ENCODE measurements around the gene INTS3. TPM values are rescaled to one million over a fixed set of nuclear protein-coding genes. Genes with fewer than 3 reads are reported as not detected.
A peak's percentile ranks its signal among the peaks of the same experiment; 100 is the strongest.

The INTS3 gene
- total and polyA plus RNA-seq, 9 of the 15 experiments (the other 6 are each of a cell fraction or from before 2014, with no cell fraction given): 6.3 to 24.1 (median 14.3) TPM

GRCh38 chr1:153799016-153799415 lies 71.2 kb downstream of the INTS3 start (continued):
- TF ChIP-seq STAT6 (CRISPR knock-in tag; IDR thresholded peaks at IDR 0.05) (no peak), ELF4 (CRISPR knock-in tag; IDR thresholded peaks at IDR 0.05) (no peak)

- CTCF ChIA-PET (ENCODE audit: low intra/inter-chr PET ratio): no interaction called here
- no peak overlapping the region for H2AFZ ChIP-seq (ENCODE audit: low read depth, low read length)
- in situ Hi-C loops (cut with MboI) (loop anchor here (5.0 kb wide), 1 partner anchor 187 kb away; the partner anchor contains the start of gene RAB13), intact Hi-C loops (cut with micrococcal nuclease) (loop anchor here (5.0 kb wide), 2 partner anchors 122 to 167 kb away; partner anchors contain the start of genes CREB3L4 and GATAD2B)
- WGBS (ENCODE audit: insufficient coverage, low coverage, missing lambda C conversion rate): 76% methylated on average over 27 of the region's 27 CpGs
- no peaks in the 10 kb centered on the region for H3K79me2 ChIP-seq (ENCODE audit: control insufficient read depth, insufficient read depth, low read length)
- H3K4me2 ChIP-seq (ENCODE audit: insufficient read depth, low read length): no peak overlapping the region
- POLR2A ChIA-PET: interaction anchor here (1.0 to 2.7 kb wide), 4 partner anchors 8 to 191 kb away, joined by 3 to 13 read pairs (median 6); partner anchors contain the start of gene RPS27
- H3K27me3 ChIP-seq (ENCODE audit: control insufficient read depth in 2 of 2, insufficient read depth in 2 of 2, low read length in 2 of 2): no peaks in the 10 kb centered on the region
- ATAC-seq: no peak
- H3K9me1 ChIP-seq (ENCODE audit: control insufficient read depth, insufficient read depth, low read length): no peaks in the 10 kb centered on the region
- no TSS peak for BruUV-seq (replicated peaks)
- no peaks in the 10 kb centered on the region for H4K20me1 ChIP-seq (replicated peaks; ENCODE audit: control insufficient read depth, insufficient read depth, low read length)
- FAIRE-seq: no peak
- peaks cover 0 to 29% of the 10 kb centered on the region in 2 experiments; a peak in 3 of 5 replicates for H3K4me1 ChIP-seq (replicated peaks in 1 of 2; ENCODE audit: control insufficient read depth in 2 of 2, insufficient read depth in 2 of 2, low read length in 2 of 2)
- H3K36me3 ChIP-seq (ENCODE audit: control insufficient read depth, insufficient read depth, low read length): no peaks in the 10 kb centered on the region
- H3K27ac ChIP-seq (ENCODE audit: extremely low read depth, low read depth, low read length): no peak overlapping the region
- H3K4me3 ChIP-seq: no peak overlapping the region
- 0 out of 2 replicates have a peak, but pooled peaks have one; percentile 43 for TF ChIP-seq POLR2G (IDR thresholded peaks at IDR 0.05; ENCODE audit: low read depth, low read length)
- TF ChIP-seq VEZF1 (CRISPR knock-in tag; IDR thresholded peaks at IDR 0.05): no peak
- peak overlapping the region in 1 of 2 experiments; percentile 48; a peak in 1 of 4 replicates for H3K9ac ChIP-seq (ENCODE audit: insufficient read depth in 1 of 2, low read depth in 2 of 2, low read length in 2 of 2)
- no peaks in the 10 kb centered on the region for H3K9me3 ChIP-seq (replicated peaks; ENCODE audit: control insufficient read depth, insufficient read depth, low read depth, low read length)
- no peak for DNase-seq (ENCODE audit: extremely low read depth in 1 of 4, low spot score in 3 of 4)
Measured at GRCh38 chr1:153799566-153800465, 72.0 kb downstream of the INTS3 start.

All from K562 (cell line).